Stomach (tissue), 4 donors: ENCODE data around the gene GPR158.

Source experiments
- POLR2A ChIP-seq, 4 donors: fragments of 450-650 bp; IDR thresholded peaks; one replicate each; pipeline ENCODE4 v1.6.1; 2016; ENCODE audit warnings: antibody characterized with exemption in 4 of 4, control low read depth in 2 of 4, mild to moderate bottlenecking in 1 of 4, moderate library complexity in 1 of 4
- POLR2AphosphoS5 ChIP-seq, 3 donors: sonication (generic); formaldehyde crosslinking; IDR thresholded peaks; one replicate each; pipeline ENCODE4 v1.6.1; 2016; ENCODE audit warnings: antibody characterized with exemption in 3 of 3
- TF ChIP-seq, protein P1 (sequence below), 7 experiments: fragments of 450-650 bp in 4 of 7; fragments of 200-600 bp in 3 of 7; sonication (generic) in 3 of 7; IDR thresholded peaks; one replicate each; pipeline ENCODE4 v1.5.1; 2016 to 2019; ENCODE audit warnings: antibody characterized with exemption in 7 of 7, control low read depth in 2 of 7, mild to moderate bottlenecking in 1 of 7

DNA sequence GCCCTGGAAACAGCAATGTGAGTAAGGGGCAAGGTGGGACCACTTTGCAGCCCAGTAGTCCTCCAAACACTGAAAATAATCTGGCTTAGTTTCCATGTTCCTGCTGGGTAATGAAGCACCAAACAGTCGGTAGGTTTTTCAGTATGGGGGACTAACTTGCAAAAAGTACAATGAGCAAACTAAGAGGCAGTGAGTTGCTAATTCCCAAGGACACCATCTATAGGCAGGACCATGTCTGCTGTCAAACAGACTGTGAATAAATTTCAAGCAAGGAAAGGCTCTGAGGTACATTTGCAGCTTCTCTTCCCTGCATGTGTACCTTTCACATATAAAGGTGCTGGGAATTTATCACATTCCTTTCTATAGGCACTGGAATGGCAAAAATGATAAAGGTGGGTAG, 327.7 kb downstream of the GPR158 start:
- TF ChIP-seq, protein P1, sequence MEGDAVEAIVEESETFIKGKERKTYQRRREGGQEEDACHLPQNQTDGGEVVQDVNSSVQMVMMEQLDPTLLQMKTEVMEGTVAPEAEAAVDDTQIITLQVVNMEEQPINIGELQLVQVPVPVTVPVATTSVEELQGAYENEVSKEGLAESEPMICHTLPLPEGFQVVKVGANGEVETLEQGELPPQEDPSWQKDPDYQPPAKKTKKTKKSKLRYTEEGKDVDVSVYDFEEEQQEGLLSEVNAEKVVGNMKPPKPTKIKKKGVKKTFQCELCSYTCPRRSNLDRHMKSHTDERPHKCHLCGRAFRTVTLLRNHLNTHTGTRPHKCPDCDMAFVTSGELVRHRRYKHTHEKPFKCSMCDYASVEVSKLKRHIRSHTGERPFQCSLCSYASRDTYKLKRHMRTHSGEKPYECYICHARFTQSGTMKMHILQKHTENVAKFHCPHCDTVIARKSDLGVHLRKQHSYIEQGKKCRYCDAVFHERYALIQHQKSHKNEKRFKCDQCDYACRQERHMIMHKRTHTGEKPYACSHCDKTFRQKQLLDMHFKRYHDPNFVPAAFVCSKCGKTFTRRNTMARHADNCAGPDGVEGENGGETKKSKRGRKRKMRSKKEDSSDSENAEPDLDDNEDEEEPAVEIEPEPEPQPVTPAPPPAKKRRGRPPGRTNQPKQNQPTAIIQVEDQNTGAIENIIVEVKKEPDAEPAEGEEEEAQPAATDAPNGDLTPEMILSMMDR (IDR thresholded peaks at IDR 0.05): no peak
- no peak for TF ChIP-seq POLR2A (IDR thresholded peaks at IDR 0.05)
- TF ChIP-seq POLR2AphosphoS5 (IDR thresholded peaks at IDR 0.05): no peak
